NB4 (cell line): Measurements from ENCODE around the gene MUSK.

Source experiments
- CTCF ChIP-seq: IDR thresholded peaks from one replicate; pipeline ENCODE4 v1.5.1; 2012; ENCODE audit warnings: low read depth, low read length
- MYC ChIP-seq: IDR thresholded peaks from 2 replicates; pipeline ENCODE4 v1.6.1; 2011; ENCODE audit warnings: low read depth, low read length
- POLR2A ChIP-seq: IDR thresholded peaks from 2 replicates; pipeline ENCODE4 v1.6.1; 2011; ENCODE audit warnings: mild to moderate bottlenecking; ENCODE audit not compliant: insufficient read length; ENCODE audit errors: extremely low read depth
- TF ChIP-seq, protein P1 (sequence below): IDR thresholded peaks from 2 replicates; pipeline ENCODE4 v1.6.1; 2011; ENCODE audit warnings: low read depth, low read length

DNA sequence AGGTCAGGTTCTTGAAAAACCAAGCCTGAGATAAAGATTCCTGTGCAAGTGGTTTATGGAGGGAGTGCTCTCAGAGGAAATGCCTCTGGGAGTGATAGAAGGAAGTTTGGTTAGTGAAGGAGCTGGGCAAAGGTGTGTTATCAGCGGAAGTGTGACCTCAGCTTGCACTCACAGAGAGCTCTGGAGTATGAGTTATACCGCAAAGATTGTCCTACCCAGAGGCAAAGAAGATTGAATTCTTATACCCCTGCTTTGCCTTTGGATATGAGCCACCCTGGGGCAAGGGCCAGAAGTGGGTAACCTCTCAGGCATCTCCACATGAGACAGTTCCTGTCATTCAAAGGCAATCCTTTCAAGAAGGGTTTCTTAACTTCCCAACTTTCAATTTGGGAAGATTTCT lies 145.6 kb downstream of the MUSK start:
- TF ChIP-seq CTCF (no peak), POLR2A (no peak), MYC (no peak)
- TF ChIP-seq, protein P1, sequence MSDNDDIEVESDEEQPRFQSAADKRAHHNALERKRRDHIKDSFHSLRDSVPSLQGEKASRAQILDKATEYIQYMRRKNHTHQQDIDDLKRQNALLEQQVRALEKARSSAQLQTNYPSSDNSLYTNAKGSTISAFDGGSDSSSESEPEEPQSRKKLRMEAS: no peak
